ENCODE measurements around the gene MED15.

Gene MED15

DNA sequence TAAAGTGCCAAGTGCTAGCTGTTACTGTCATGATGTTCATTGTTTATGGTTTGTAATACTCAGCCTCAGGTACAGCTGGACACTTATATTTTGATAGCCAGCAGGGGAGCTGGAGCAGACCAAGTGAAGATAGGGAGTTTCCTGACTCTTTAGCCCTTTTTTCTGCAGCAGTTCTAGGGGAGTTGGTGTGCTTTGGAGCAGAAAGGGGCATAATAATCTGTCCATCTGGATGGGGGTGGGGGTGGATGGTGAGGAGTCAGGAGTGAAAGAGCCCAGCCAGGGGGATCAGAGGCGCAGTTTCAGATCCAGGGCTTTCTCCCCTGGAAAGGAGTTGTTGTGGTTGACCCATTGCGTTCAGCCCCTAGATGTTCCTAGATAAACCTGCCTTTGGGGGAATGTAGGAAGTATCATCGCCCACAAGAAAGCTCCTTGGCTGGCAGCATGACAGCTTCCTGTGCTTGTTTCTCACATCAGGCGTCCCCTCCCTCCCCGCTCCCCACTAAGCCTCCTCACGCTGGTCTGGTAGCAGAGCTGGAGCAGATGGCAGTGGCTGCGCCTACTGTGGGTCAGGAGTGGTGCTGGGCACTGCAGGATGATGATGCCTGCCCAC lies 41.9 kb downstream of the MED15 start:
- peaks cover 35% of the 10 kb centered on the region for H3K36me3 ChIP-seq (ENCODE audit: insufficient read depth, low read length)
- H3K4me1 ChIP-seq (ENCODE audit: insufficient read depth, low read length): peaks cover 33% of the 10 kb centered on the region
- WGBS: 90% methylated on average over 7 of the region's 7 CpGs
- no peaks in the 10 kb centered on the region for H3K27me3 ChIP-seq (ENCODE audit: insufficient read depth, low read length)
- 0 out of 2 replicates have a peak overlapping the region, but pooled peaks have one; percentile 10 for H3K27ac ChIP-seq (ENCODE audit: low read depth, low read length)
- H3K9ac ChIP-seq (ENCODE audit: low read depth, low read length): no peak overlapping the region
- H3K9me3 ChIP-seq (ENCODE audit: insufficient read depth, low read depth, low read length): no peaks in the 10 kb centered on the region
- no peak overlapping the region for H3K4me3 ChIP-seq (ENCODE audit: low read length)

DNA sequence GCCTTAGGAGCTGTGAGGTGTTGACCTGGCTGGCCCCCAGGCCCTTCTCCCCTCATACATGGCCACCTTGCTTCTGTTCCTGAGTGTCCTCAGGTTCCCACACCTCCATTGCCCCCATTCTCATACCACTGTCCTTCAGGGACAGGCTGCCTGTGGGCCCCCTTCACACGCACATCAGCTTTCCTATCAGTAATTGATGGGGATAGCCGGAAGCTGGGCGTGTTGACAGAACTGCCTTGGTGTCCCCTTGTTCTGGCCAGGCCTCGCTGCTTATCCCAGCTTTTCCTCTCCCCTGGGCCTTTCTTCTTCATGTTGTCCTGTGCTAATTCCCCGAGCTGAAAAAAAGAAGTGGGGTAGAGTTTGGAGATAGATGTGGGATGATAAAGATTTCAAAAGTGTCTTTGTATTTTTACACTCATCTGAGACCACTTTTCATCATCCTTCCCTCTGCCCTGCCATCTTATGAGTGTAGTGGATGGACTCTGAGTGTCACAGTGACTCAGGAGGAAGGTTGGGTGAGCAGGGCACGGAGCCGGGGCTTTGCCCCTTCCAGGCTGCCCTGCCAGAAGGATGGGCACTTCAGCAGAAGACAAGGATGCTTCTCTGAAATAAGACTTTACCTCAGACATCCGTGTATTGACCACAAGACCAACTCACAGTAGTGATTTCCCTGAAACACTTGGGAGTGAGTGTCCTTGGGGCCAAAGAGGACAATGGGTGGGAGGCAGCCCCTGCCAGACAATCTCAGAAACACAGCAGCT lies 42.8 kb downstream of the MED15 start:
- 88% methylated on average over 7 of the region's 8 CpGs for WGBS
- H3K4me1 ChIP-seq (ENCODE audit: insufficient read depth, low read length): peaks cover 33% of the 10 kb centered on the region
- no peaks in the 10 kb centered on the region for H3K9me3 ChIP-seq (ENCODE audit: insufficient read depth, low read depth, low read length)

DNA sequence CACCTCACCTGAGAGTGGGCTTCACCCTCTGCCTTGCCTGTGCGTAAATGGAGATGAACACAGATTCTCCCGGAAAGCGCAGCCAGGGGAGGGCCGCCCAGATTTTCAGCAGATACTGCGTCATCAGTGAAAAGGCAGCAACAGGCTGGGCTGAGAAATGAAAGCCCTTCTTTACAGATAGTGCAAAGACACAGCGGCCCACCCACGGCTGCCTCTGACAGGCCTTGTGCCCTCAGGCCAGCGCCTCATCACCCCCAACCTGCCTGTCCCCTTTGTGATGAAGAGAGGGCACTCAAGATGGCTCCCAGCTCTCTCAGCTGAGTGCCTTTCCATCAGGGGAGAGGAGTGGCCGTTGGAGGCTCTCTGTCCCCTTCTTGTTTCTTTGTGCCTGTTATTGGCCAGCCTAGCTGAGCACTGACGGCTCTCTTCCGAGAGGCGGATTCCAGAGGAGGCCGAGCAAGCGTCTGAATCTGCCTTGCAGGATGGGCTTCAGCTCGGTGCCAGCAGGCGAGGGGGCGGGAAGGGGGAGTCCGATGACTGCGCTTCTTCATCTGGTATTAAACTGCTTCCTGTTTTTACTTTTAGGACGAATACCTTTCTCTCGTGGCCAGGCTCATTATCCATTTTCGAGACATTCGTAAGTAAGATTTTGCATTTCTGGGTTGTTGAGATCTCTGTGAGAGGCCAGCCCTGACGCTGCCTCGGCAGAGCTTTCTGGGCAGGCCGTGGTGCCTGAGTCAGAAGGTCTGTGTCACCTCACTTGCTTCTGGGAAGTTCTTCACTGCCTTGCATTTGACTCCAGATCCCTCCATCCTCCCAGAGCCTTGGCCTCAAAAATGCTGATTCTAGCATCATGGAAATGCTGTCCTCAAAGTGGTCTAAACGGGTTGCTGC lies 43.7 kb downstream of the MED15 start:
- no peaks in the 10 kb centered on the region for H3K9me3 ChIP-seq (ENCODE audit: insufficient read depth, low read depth, low read length)
- 71% methylated on average over 27 of the region's 27 CpGs for WGBS
- peaks cover 46% of the 10 kb centered on the region for H3K36me3 ChIP-seq (ENCODE audit: insufficient read depth, low read length)
- no peaks in the 10 kb centered on the region for H3K27me3 ChIP-seq (ENCODE audit: insufficient read depth, low read length)
- H3K4me1 ChIP-seq (ENCODE audit: insufficient read depth, low read length): peaks cover 32% of the 10 kb centered on the region
- peak overlapping the region; percentile 79 for H3K27ac ChIP-seq (ENCODE audit: low read depth, low read length)
- H3K9ac ChIP-seq (ENCODE audit: low read depth, low read length): peak overlapping the region; percentile 45; the same call in 1 of the 2 replicates
- H3K4me3 ChIP-seq (ENCODE audit: low read length): no peak overlapping the region

More for the DNA sequence above, 42.8 kb downstream of the MED15 start:
- Histone ChIP-seq H3K4me3 (ENCODE audit: low read length) (no peak overlapping the region), H3K9ac (ENCODE audit: low read depth, low read length) (peak overlapping the region; percentile 45; the same call in 1 of the 2 replicates), H3K27ac (ENCODE audit: low read depth, low read length) (peak overlapping the region; percentile 79), H3K27me3 (ENCODE audit: insufficient read depth, low read length) (no peaks in the 10 kb centered on the region), H3K36me3 (ENCODE audit: insufficient read depth, low read length) (peaks cover 38% of the 10 kb centered on the region)

DNA sequence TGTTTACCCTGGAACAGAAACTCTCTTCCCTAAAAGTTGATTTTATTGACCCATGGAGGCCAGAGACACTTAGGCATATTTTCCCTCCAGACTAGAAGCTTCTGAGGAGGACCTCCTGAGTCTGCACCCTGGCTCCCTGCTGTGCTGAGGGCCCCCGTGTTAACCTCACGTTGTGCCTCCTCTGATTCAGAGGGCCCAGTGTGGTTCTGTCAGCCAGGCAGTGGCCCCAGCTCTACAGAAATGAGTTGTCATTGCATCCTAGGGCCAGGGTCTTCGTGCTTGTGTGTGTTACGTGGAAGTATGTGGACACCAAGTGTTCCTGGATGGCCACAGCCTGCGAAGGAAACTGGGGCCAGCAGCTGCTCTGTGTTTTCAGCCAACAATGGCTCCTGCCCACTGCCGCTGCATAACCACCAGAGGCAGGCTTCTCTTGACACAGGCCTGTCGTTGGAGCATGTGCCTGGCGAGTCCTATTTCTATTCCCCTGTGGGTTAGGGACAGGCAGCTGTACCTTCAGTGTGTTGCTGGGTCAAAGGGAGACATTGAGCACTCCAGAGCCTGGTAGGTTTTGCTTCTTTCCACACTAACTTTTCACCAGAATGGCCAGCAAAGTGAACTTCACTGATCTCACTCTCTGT lies 44.5 kb downstream of the MED15 start:
- Histone ChIP-seq H3K36me3 (ENCODE audit: insufficient read depth, low read length) (peaks cover 53% of the 10 kb centered on the region), H3K4me3 (ENCODE audit: low read length) (no peak overlapping the region), H3K4me1 (ENCODE audit: insufficient read depth, low read length) (peaks cover 28% of the 10 kb centered on the region), H3K9ac (ENCODE audit: low read depth, low read length) (no peak overlapping the region; the same call in 1 of the 2 replicates), H3K27ac (ENCODE audit: low read depth, low read length) (no peak overlapping the region; the same call in 1 of the 2 replicates), H3K27me3 (ENCODE audit: insufficient read depth, low read length) (no peaks in the 10 kb centered on the region), H3K9me3 (ENCODE audit: insufficient read depth, low read depth, low read length) (no peaks in the 10 kb centered on the region)
- 86% methylated on average over 8 of the region's 8 CpGs for WGBS

DNA sequence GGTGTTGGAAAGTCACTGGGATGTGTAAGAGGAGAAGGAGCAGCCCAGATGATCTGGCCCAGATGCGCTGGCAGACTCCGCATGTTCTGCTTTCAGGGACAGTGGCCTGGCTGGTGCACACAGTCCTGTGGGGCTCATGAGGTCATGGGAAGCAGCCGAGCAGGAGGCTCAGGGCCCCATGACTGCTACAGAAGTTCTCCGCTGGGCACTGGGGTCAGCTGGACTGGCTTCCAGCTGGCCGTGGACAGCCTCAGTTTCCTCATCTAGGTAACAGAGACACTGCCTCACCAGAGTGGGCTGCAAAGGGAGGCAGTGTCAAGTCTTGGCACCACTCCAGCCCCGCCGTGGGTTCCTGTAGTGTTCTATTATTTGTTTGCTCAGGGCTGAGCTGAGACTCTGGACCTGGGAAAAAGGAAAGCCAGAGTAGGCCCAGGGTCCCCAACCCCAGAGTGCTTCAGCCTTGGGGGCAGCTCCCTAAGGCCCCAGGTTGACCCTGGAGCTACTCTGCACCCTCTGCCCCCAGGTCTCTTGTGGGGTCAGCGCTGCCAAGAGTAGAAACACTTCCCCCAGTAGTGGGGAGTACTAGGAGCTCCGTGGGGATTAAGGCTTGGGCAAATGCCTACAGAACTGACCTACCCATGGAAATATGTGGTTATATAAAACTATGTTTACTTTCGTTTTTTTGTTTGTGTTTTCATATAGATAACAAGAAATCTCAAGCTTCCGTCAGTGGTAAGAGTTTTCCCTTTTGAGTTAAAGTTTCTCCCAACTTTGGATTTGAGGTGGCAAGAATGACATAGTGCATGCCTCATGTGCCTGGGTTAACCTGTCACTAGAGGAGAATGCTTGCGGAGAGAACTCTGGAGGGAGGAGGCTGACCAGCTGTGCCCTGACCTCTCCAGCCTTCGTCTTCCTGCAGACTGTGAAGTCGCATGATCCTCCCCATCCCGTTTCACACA lies 45.3 kb downstream of the MED15 start:
- Histone ChIP-seq H3K36me3 (ENCODE audit: insufficient read depth, low read length) (peaks cover 59% of the 10 kb centered on the region), H3K27me3 (ENCODE audit: insufficient read depth, low read length) (no peaks in the 10 kb centered on the region), H3K4me3 (ENCODE audit: low read length) (no peak overlapping the region), H3K4me1 (ENCODE audit: insufficient read depth, low read length) (peaks cover 28% of the 10 kb centered on the region), H3K9ac (ENCODE audit: low read depth, low read length) (no peak overlapping the region), H3K9me3 (ENCODE audit: insufficient read depth, low read depth, low read length) (no peaks in the 10 kb centered on the region), H3K27ac (ENCODE audit: low read depth, low read length) (no peak overlapping the region)
- WGBS: 97% methylated on average over 15 of the region's 15 CpGs

DNA sequence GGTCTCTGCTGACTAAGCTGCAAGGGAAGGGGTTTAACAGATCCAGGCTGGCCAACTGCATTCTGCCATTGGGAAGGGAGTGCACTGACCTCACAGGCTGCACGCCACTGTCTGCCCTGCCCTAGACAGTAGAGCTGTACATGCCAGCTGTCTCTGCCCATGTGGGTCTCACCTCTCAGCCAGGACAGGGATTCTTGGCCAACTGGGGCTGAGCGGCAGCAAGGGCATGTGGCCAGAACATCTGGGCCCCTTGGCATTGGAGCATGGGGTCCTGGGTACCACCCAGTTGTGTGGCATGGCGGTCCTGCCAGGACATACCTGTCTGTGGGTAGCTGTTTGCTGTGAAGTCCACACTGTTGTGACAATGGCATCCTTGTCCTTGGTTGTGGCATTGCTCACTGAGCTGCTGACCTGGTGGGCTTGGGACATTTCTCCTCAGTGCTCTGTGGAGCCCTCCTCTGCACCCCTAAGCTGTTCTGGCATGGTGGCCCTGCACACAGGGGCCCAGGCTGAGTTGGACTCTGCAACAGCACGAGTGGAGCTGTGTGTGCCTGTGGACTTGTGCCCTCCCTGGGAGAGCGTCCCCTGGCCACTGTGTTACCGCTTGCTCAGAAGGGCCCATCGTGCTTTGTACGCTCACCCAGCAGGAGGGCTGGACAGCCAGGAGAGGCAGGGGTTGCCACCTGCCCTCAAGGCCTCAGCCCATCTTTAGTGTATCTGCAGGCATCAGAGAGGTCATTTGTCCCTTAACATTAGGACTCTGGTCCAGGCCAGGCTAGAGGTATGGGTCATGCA lies 46.7 kb downstream of the MED15 start:
- H3K4me3 ChIP-seq (ENCODE audit: low read length): no peak overlapping the region
- H3K9ac ChIP-seq (ENCODE audit: low read depth, low read length): no peak overlapping the region
- no peak overlapping the region for H3K27ac ChIP-seq (ENCODE audit: low read depth, low read length)
- peaks cover 1% of the 10 kb centered on the region; the same call in 1 of the 2 replicates for H3K9me3 ChIP-seq (ENCODE audit: insufficient read depth, low read depth, low read length)
- peaks cover 28% of the 10 kb centered on the region for H3K4me1 ChIP-seq (ENCODE audit: insufficient read depth, low read length)
- WGBS: 94% methylated on average over 8 of the region's 8 CpGs
- H3K27me3 ChIP-seq (ENCODE audit: insufficient read depth, low read length): no peaks in the 10 kb centered on the region
- H3K36me3 ChIP-seq (ENCODE audit: insufficient read depth, low read length): peaks cover 71% of the 10 kb centered on the region

DNA sequence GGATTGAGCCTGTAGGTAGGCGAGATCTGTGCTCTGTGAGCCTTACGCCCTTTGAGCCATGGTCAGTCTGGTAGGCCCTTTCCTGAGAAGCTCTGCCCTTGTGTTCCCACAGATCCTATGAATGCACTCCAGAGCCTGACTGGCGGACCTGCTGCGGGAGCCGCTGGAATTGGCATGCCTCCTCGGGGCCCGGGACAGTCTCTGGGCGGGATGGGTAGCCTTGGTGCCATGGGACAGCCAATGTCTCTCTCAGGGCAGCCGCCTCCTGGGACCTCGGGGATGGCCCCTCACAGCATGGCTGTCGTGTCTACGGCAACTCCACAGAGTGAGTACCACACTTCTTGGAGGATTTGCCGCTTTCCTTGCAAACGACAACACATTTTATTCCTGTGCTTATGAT lies 47.4 kb downstream of the MED15 start:
- no peak overlapping the region for H3K4me3 ChIP-seq (ENCODE audit: low read length)
- no peak overlapping the region for H3K27ac ChIP-seq (ENCODE audit: low read depth, low read length)
- H3K36me3 ChIP-seq (ENCODE audit: insufficient read depth, low read length): peaks cover 78% of the 10 kb centered on the region
- WGBS: 95% methylated on average over 14 of the region's 14 CpGs
- no peak overlapping the region for H3K9ac ChIP-seq (ENCODE audit: low read depth, low read length)
- H3K9me3 ChIP-seq (ENCODE audit: insufficient read depth, low read depth, low read length): peaks cover 8% of the 10 kb centered on the region; the same call in 1 of the 2 replicates
- peaks cover 21% of the 10 kb centered on the region for H3K4me1 ChIP-seq (ENCODE audit: insufficient read depth, low read length)
- no peaks in the 10 kb centered on the region for H3K27me3 ChIP-seq (ENCODE audit: insufficient read depth, low read length)

DNA sequence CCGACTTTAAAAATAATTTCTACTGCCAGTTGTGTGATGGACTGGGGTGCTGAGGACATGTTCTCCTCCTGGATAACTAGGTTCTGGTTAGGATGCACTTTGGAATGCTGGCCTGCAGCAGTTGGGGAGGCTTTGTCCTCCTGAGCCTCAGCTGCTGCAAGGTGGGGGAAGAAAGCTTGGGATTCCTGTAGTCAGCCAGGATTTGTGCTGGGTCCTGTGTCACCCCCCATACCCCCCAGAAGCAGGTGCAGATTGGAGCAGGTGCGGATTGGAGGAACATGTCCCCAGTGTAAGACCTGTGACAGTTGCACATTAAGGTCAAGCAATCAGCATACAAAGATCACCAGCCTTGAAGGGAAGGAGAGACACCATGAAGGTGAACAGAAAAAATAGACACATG lies 51.1 kb downstream of the MED15 start:
- Histone ChIP-seq H3K9me3 (ENCODE audit: insufficient read depth, low read depth, low read length) (peaks cover 8% of the 10 kb centered on the region; the same call in 1 of the 2 replicates), H3K36me3 (ENCODE audit: insufficient read depth, low read length) (peaks cover 63% of the 10 kb centered on the region), H3K4me3 (ENCODE audit: low read length) (no peak overlapping the region), H3K27me3 (ENCODE audit: insufficient read depth, low read length) (no peaks in the 10 kb centered on the region), H3K9ac (ENCODE audit: low read depth, low read length) (no peak overlapping the region), H3K27ac (ENCODE audit: low read depth, low read length) (no peak overlapping the region), H3K4me1 (ENCODE audit: insufficient read depth, low read length) (no peaks in the 10 kb centered on the region)
- 94% methylated on average over 2 of the region's 2 CpGs for WGBS

DNA sequence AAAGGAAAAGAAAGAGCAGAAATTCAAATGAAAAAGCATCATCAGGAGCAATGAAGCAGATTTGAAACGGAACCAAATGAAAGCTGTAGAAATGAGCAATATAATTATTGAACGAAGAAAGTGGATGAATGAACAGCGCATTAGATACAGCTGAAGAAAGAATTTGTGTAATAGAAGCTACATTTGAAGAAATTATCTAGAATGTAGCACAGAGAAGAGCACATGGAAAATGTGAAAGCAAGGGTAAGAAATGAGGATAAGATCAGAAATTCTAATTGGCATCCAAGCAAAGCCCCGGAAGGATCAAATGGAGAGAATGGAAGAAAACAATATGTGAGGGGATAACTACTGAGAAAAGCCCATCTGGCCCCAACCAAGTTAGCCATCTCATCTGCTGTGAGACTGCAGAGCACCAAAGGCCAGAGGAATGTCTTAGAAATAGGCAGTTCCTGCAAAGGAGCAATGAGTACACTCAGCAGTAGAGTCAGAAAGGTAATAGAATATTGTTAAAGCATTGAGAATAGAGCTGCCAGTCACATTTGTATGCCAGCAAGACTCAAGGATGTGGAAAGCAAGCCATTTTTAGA lies 51.9 kb downstream of the MED15 start:
- Histone ChIP-seq H3K27me3 (ENCODE audit: insufficient read depth, low read length) (no peaks in the 10 kb centered on the region), H3K4me1 (ENCODE audit: insufficient read depth, low read length) (no peaks in the 10 kb centered on the region), H3K9me3 (ENCODE audit: insufficient read depth, low read depth, low read length) (peaks cover 8% of the 10 kb centered on the region; the same call in 1 of the 2 replicates), H3K9ac (ENCODE audit: low read depth, low read length) (no peak overlapping the region), H3K36me3 (ENCODE audit: insufficient read depth, low read length) (peaks cover 56% of the 10 kb centered on the region), H3K27ac (ENCODE audit: low read depth, low read length) (no peak overlapping the region), H3K4me3 (ENCODE audit: low read length) (no peak overlapping the region)
- WGBS: 83% methylated on average over 4 of the region's 4 CpGs

Data from HUES64 (cell line).